Heart left ventricle (tissue), 16 donors: ENCODE results near the gene THEM5. TPM values are rescaled to one million over a fixed set of nuclear protein-coding genes. Genes with fewer than 3 reads are reported as not detected.

Source experiments
- ATAC-seq, 4 donors: fragments of 200-7000 bp; cut with Tn5 transposase; one replicate each; pipeline ENCODE4 v1.9.1; 2020 to 2022; ENCODE audit warnings: moderate library complexity in 4 of 4, mild to moderate bottlenecking in 3 of 4, moderate number of reproducible peaks in 1 of 4
- DNase-seq, 5 donors: peaks; one replicate each; pipeline ENCODE4 v3.0.0-alpha.2; 2020
- H3K27ac ChIP-seq, 12 donors: fragments of 200-600 bp; sonication (generic) in 4 of 12; one replicate each; pipeline versions ENCODE4 v1.5.0 to v1.8.0; 2016 to 2022; ENCODE audit warnings: mild to moderate bottlenecking in 2 of 12
- H3K27me3 ChIP-seq, 9 donors: fragments of 200-600 bp; sonication (generic) in 2 of 9; one replicate each; pipeline versions ENCODE4 v1.5.1 to v1.8.0; 2016 to 2022; ENCODE audit warnings: mild to moderate bottlenecking in 3 of 9
- H3K36me3 ChIP-seq, 9 donors: fragments of 200-600 bp; sonication (generic) in 2 of 9; one replicate each; pipeline versions ENCODE4 v1.5.0 to v1.8.0; 2018 to 2022; ENCODE audit warnings: mild to moderate bottlenecking in 2 of 9
- H3K4me1 ChIP-seq, 12 donors: fragments of 200-600 bp; sonication (generic) in 4 of 12; one replicate each; pipeline versions ENCODE4 v1.5.0 to v1.8.0; 2016 to 2022; ENCODE audit warnings: mild to moderate bottlenecking in 3 of 12
- H3K4me3 ChIP-seq, 12 donors: fragments of 200-600 bp; sonication (generic) in 4 of 12; one replicate each; pipeline versions ENCODE4 v1.5.0 to v1.8.0; 2017 to 2022; ENCODE audit warnings: mild to moderate bottlenecking in 9 of 12, moderate library complexity in 4 of 12
- H3K9me3 ChIP-seq, 12 donors: fragments of 200-600 bp; sonication (generic) in 4 of 12; one replicate each; pipeline versions ENCODE4 v1.5.0 to v1.8.0; 2016 to 2022; ENCODE audit warnings: mild to moderate bottlenecking in 1 of 12
- CTCF ChIP-seq, 12 donors: fragments of 200-600 bp; sonication (generic) in 4 of 12; IDR thresholded peaks; one replicate each; pipeline versions ENCODE4 v1.5.0 to v1.8.0; 2018 to 2022; ENCODE audit warnings: antibody characterized with exemption in 12 of 12, mild to moderate bottlenecking in 5 of 12
- POLR2A ChIP-seq, 2 donors: fragments of 450-650 bp; IDR thresholded peaks; one replicate each; pipeline ENCODE4 v1.6.1; 2017; ENCODE audit warnings: antibody characterized with exemption in 2 of 2, mild to moderate bottlenecking in 2 of 2, moderate library complexity in 2 of 2
- WGBS, 4 donors: extraction: QIAGEN DNeasy Blood & Tissue Kit in 2 of 4; methylation state at CpG; one replicate each; pipeline versions ENCODE4 v1.1.5 to v1.1.7; 2013 to 2018; 5-methylcytosine and 5-hydroxymethylcytosine counted together
- intact Hi-C, 10 donors: fragments of 100-400 bp; cut with DNase I; formaldehyde crosslinking; loops; one replicate each; pipeline versions ENCODE4 v1.11.1 to v1.14.2; 2022
- polyA plus RNA-seq, 2 donors: library from polyadenylated mRNA; stranded (reverse); fragments of 200-250 nt; gene quantifications; one replicate each; pipeline ENCODE4 v1.2.3, GENCODE V29; 2013
- total RNA-seq, 9 donors: library from RNA; depleted of rRNA in 2 of 9; stranded (reverse); fragments of >200 nt in 2 of 9; fragmentation: NEBNext Ultra II Directional in 3 of 9; extraction: Animal tissue kit (Norgen Biotek cat#: 25700) in 3 of 9; gene quantifications; one replicate each; pipeline versions ENCODE4 v1.1.0 to v1.2.4, GENCODE V29; 2016 to 2023
- donor health status: ischemic (EF 13 %, LVEDD 7.1; RV severe dilation, severe dysfunction).
- donor health status: healthy with polysubstance abuse.
- donor health status: DM: no; HTN: yes; CAD: no.
- donor health status: DM: no; HTN: no; CAD: no.
- donor health status: ischemic (EF 25% LVEDD 6.9; RV normal size, moderate dysfunction).
- donor health status: ischemic (EF 25% LVEDD 5.7; RV mildly dilated, moderate dysfunction).
- donor health status: healthy.
- donor health status: DM: yes; HTN: yes; CAD: no.
- donor health status: ischemic (EF 35%, LVEDD 5.7; RV mildly dilated, moderate dysfunction).
- donor health status: nonischemic (EF 11% LVEDD 7.7; RV severe dilation, severe dysfunction).
- donor health status: DM: yes; HTN: yes; CAD: no.
- donor health status: PGD.
- donor health status: ischemic (EF 29% LVEDD 5.4; RV normal size, mild dysfunction).
- donor health status: nonischemic (EF 23%, LVEDD 6.1; RV moderate dilation, normal function).

Gene THEM5
- total and polyA plus RNA-seq, 11 donors, result 0.52 TPM; not detected in 10

GRCh38 chr1:151843398-151843797 is 10.1 kb downstream of the THEM5 start:
- intact Hi-C loops, result no loop called here
- DNase-seq (no peak), ATAC-seq (no peak)
- peaks cover 0 to 26% (median 16%) of the 10 kb centered on the region in 12 donors for H3K4me1 ChIP-seq
- no peaks in the 10 kb centered on the region for H3K9me3 ChIP-seq
- H3K27me3 ChIP-seq, result peaks cover 8 to 32% (median 22%) of the 10 kb centered on the region in 9 donors
- no peaks in the 10 kb centered on the region for H3K36me3 ChIP-seq
- no peak overlapping the region for H3K4me3 ChIP-seq
- TF ChIP-seq CTCF (IDR thresholded peaks at IDR 0.05) (no peak), POLR2A (IDR thresholded peaks at IDR 0.05) (no peak)
- WGBS, 4 donors, result 77 to 82% (median 82%) methylated on average over 2 of the region's 2 CpGs
- H3K27ac ChIP-seq, result no peak overlapping the region

- ATAC-seq, result no peak
Observed at GRCh38 chr1:151841141-151841540, 12.4 kb downstream of the THEM5 start.

GRCh38 chr1:151840421-151840820 is 13.1 kb downstream of the THEM5 start:
- Histone ChIP-seq H3K36me3 (no peaks in the 10 kb centered on the region), H3K4me3 (peak overlapping the region in 1 of 12 donors; percentile 57), H3K27ac (peak overlapping the region in 3 of 12 donors; percentile 46 to 68 (median 49)), H3K27me3 (peaks cover 16 to 46% (median 29%) of the 10 kb centered on the region in 9 donors), H3K4me1 (peaks cover 0 to 29% (median 19%) of the 10 kb centered on the region in 12 donors), H3K9me3 (no peaks in the 10 kb centered on the region)
- TF ChIP-seq POLR2A (IDR thresholded peaks at IDR 0.05) (no peak), CTCF (IDR thresholded peaks at IDR 0.05) (no peak)
- intact Hi-C loops, result no loop called here
- DNase-seq, result no peak
- ATAC-seq, result no peak

More at GRCh38 chr1:151841141-151841540, 12.4 kb downstream of the THEM5 start:
- DNase-seq, result no peak
- no peaks in the 10 kb centered on the region for H3K9me3 ChIP-seq
- H3K36me3 ChIP-seq, result no peaks in the 10 kb centered on the region
- no peak overlapping the region for H3K27ac ChIP-seq
- no peak overlapping the region for H3K4me3 ChIP-seq
- TF ChIP-seq CTCF (IDR thresholded peaks at IDR 0.05), result no peak
- no peak for TF ChIP-seq POLR2A (IDR thresholded peaks at IDR 0.05)
- peaks cover 0 to 31% (median 19%) of the 10 kb centered on the region in 12 donors for H3K4me1 ChIP-seq
- H3K27me3 ChIP-seq, result peaks cover 16 to 46% (median 29%) of the 10 kb centered on the region in 9 donors
- 86 to 97% (median 93%) methylated on average over 2 of the region's 2 CpGs for WGBS, 4 donors
- intact Hi-C loops, result no loop called here

- Histone ChIP-seq H3K4me1 (peaks cover 0 to 29% (median 19%) of the 10 kb centered on the region in 12 donors), H3K4me3 (peak within 1 kb of the TSS; percentile 31 to 60 (median 50)), H3K36me3 (no peaks in the 10 kb centered on the region), H3K9me3 (no peaks in the 10 kb centered on the region), H3K27me3 (peaks cover 16 to 46% (median 29%) of the 10 kb centered on the region in 9 donors), H3K27ac (peak within 1 kb of the TSS in 5 of 12 donors; percentile 34 to 68 (median 49))
- WGBS, 4 donors, result 5 to 14% (median 9%) methylated on average over 35 to 47 of the region's 47 CpGs
- no peak for TF ChIP-seq POLR2A (IDR thresholded peaks at IDR 0.05)
- TF ChIP-seq CTCF (IDR thresholded peaks at IDR 0.05), result no peak
- peak in 1 of 5 donors; percentile 31 for DNase-seq
- peak in 3 of 4 donors; percentile 43 to 52 (median 51) for ATAC-seq
- intact Hi-C loops, result loop anchor here in 8 of 10 donors (5.0 to 10.0 kb wide), 7 partner anchors 102 to 395 kb away; partner anchors contain the start of gene POGZ (in 1 of the 8)
Observed at GRCh38 chr1:151839457-151840403, 13.8 kb downstream of the THEM5 start, which contains the start of gene C2CD4D. Gene C2CD4D, minus strand, starts transcription at chr1:151839820. Its CDS starts 831 bp downstream, at chr1:151838989.
